Activated T-cell treated with anti-CD3 and anti-CD28 coated beads, Interleukin-2, amount 50 U/mL, for 4 hours (primary cell): ENCODE measurements around the gene RBM38. TPM values are rescaled to one million over a fixed set of nuclear protein-coding genes. Genes with fewer than 3 reads are reported as not detected.

ENCODE experiments used
- total RNA-seq, 3 donors: library from RNA; stranded (reverse); gene quantifications; one replicate each; pipeline ENCODE4 v1.2.1, GENCODE V29; 2021

The RBM38 gene
- total RNA-seq, 3 donors from 2014 or later = 123 to 172 (median 129) TPM

Other genes with a start within 250 kb of the RBM38 start
- under 1 TPM in 1 of 3 donors, not detected in 2; 0.08 TPM for gene BMP7, start 124.8 kb upstream of the RBM38 start, total RNA-seq
- gene SPO11, start 61.6 kb upstream of the RBM38 start, total RNA-seq = not detected
- gene RAE1, start 40.1 kb upstream of the RBM38 start, total RNA-seq = 10 to 100 TPM; 64.7 to 73.8 (median 68.5) TPM
- under 1 TPM; 0.11 to 0.27 (median 0.15) TPM for gene CTCFL, start 133.7 kb downstream of the RBM38 start, total RNA-seq
- gene PCK1, start 169.7 kb downstream of the RBM38 start, total RNA-seq = under 1 TPM; 0.21 to 0.68 (median 0.22) TPM
- gene ZBP1, start 229.0 kb downstream of the RBM38 start, total RNA-seq = under 1 TPM in 2 of 3 donors, not detected in 1; 0.13 to 0.27 TPM